Fibroblast of lung (primary cell): ENCODE results near the gene ENC1. TPM values are rescaled to one million over a fixed set of nuclear protein-coding genes. Genes with fewer than 3 reads are reported as not detected.
A peak's percentile ranks its signal among the peaks of the same experiment; 100 is the strongest.

Source experiments
- DNase-seq, 2 donors: peaks; one replicate each; pipeline versions ENCODE4 v3.0.0 to v3.0.0-alpha.2; 2010; ENCODE audit warnings: low read depth in 2 of 2
- H2AFZ ChIP-seq: 2 replicates; pipeline ENCODE4 v1.5.1; 2012; ENCODE audit warnings: low read length, control low read depth, inconsistent platforms
- H3K27ac ChIP-seq: 2 replicates; pipeline ENCODE4 v1.5.1; 2011; ENCODE audit warnings: low read length, control low read depth; ENCODE audit not compliant: insufficient read depth
- H3K27me3 ChIP-seq: 2 replicates; pipeline ENCODE4 v1.5.1; 2011; ENCODE audit warnings: mild to moderate bottlenecking, low read length; ENCODE audit not compliant: control insufficient read depth, insufficient read depth
- H3K36me3 ChIP-seq: 2 replicates; pipeline ENCODE4 v1.5.1; 2011; ENCODE audit warnings: low read length; ENCODE audit not compliant: control insufficient read depth, insufficient read depth
- H3K4me1 ChIP-seq: 2 replicates; pipeline ENCODE4 v1.5.1; 2011; ENCODE audit warnings: low read length; ENCODE audit not compliant: control insufficient read depth, insufficient read depth; ENCODE audit errors: extremely low read depth
- H3K4me2 ChIP-seq: 2 replicates; pipeline ENCODE4 v1.5.1; 2011; ENCODE audit warnings: low read length, control low read depth; ENCODE audit not compliant: insufficient read depth; ENCODE audit errors: extremely low read depth
- H3K4me3 ChIP-seq, 4 experiments: fragments of 200-600 bp in 1 of 4; sonication (generic) in 1 of 4; replicated peaks in 1 of 4; 2 replicates each; pipeline ENCODE4 v1.5.1; 2011 to 2016; ENCODE audit warnings: low read length in 4 of 4, low read depth in 3 of 4, mild to moderate bottlenecking in 3 of 4, control low read depth in 2 of 4, inconsistent platforms in 1 of 4, mixed read lengths in 1 of 4; ENCODE audit not compliant: insufficient read depth in 1 of 4; ENCODE audit errors: control extremely low read depth in 1 of 4
- H3K79me2 ChIP-seq: 2 replicates; pipeline ENCODE4 v1.5.1; 2012; ENCODE audit warnings: mild to moderate bottlenecking, low read length, inconsistent platforms; ENCODE audit not compliant: control insufficient read depth, insufficient read depth
- H3K9ac ChIP-seq: 2 replicates; pipeline ENCODE4 v1.5.1; 2011; ENCODE audit warnings: mild to moderate bottlenecking, low read length, control low read depth; ENCODE audit not compliant: insufficient read depth
- H3K9me3 ChIP-seq: 2 replicates; pipeline ENCODE4 v1.5.1; 2012; ENCODE audit warnings: low read depth, low read length; ENCODE audit not compliant: control insufficient read depth, insufficient read depth
- H4K20me1 ChIP-seq: 2 replicates; pipeline ENCODE4 v1.5.1; 2011; ENCODE audit warnings: low read length; ENCODE audit not compliant: control insufficient read depth, insufficient read depth; ENCODE audit errors: extremely low read depth
- EZH2 ChIP-seq: IDR thresholded peaks from 2 replicates; pipeline ENCODE4 v1.5.1; 2012; ENCODE audit warnings: low read length, control low read depth, mild to moderate bottlenecking; ENCODE audit errors: missing control alignments
- polyA minus RNA-seq: library from RNA; depleted of rRNA, polyadenylated mRNA; stranded (reverse); fragments of >200 nt; gene quantifications from 2 replicates; pipeline ENCODE4 v1.2.3, GENCODE V29; 2011; ENCODE audit warnings: low replicate concordance
- polyA plus RNA-seq, 2 donors: library from polyadenylated mRNA; depleted of rRNA in 1 of 2; stranded (reverse) in 1 of 2; unstranded in 1 of 2; fragments of >200 nt; gene quantifications; 2 replicates each; pipeline ENCODE4 v1.2.1, GENCODE V29; 2011 to 2012; ENCODE audit warnings: missing spikeins in 1 of 2
- total RNA-seq: library from RNA; depleted of rRNA; stranded (reverse); fragments of >200 nt; gene quantifications from 2 replicates; pipeline ENCODE4 v1.2.1, GENCODE V29; 2014
- TF ChIP-seq, protein P1 (sequence below), 2 donors: IDR thresholded peaks in 1 of 2; conservative IDR thresholded peaks in 1 of 2; 1 replicate in 1 of 2; 2 replicates in 1 of 2; pipeline ENCODE4 v1.5.1; 2011 to 2012; ENCODE audit warnings: low read length in 2 of 2, control low read depth in 1 of 2, inconsistent platforms in 1 of 2, low read depth in 1 of 2, mild to moderate bottlenecking in 1 of 2

The ENC1 gene
- total RNA-seq (15.4 and 21.8 TPM in 2 replicates), polyA plus RNA-seq (3.5 and 15.6 TPM in 2 replicates), polyA minus RNA-seq (13.3 and 50.6 TPM in 2 replicates)
- polyA plus RNA-seq (2012), result 3.3 and 14.0 TPM in 2 replicates

GRCh38 chr5:74640450-74640953 is at the start of gene ENC1:
TSS of gene ENC1 (minus strand) at chr5:74640728. CDS start at chr5:74636485, 4,243 bp downstream.
- Histone ChIP-seq H3K27ac (peak within 1 kb of the TSS; percentile 92), H3K9me3 (no peaks in the 10 kb centered on the region), H3K4me3 (peak within 1 kb of the TSS; percentile 80 to 93 (median 86)), H3K9ac (peak within 1 kb of the TSS; percentile 91), H3K4me1 (peaks cover 20% of the 10 kb centered on the region), H4K20me1 (no peaks in the 10 kb centered on the region), H3K79me2 (peaks cover 46% of the 10 kb centered on the region), H3K4me2 (peak within 1 kb of the TSS; percentile 99), H3K36me3 (peaks cover 5% of the 10 kb centered on the region), H2AFZ (peak within 1 kb of the TSS; percentile 81), H3K27me3 (no peaks in the 10 kb centered on the region)
- DNase-seq, result peak; percentile 85 to 92
- TF ChIP-seq EZH2, result no peak
- TF ChIP-seq, protein P1, sequence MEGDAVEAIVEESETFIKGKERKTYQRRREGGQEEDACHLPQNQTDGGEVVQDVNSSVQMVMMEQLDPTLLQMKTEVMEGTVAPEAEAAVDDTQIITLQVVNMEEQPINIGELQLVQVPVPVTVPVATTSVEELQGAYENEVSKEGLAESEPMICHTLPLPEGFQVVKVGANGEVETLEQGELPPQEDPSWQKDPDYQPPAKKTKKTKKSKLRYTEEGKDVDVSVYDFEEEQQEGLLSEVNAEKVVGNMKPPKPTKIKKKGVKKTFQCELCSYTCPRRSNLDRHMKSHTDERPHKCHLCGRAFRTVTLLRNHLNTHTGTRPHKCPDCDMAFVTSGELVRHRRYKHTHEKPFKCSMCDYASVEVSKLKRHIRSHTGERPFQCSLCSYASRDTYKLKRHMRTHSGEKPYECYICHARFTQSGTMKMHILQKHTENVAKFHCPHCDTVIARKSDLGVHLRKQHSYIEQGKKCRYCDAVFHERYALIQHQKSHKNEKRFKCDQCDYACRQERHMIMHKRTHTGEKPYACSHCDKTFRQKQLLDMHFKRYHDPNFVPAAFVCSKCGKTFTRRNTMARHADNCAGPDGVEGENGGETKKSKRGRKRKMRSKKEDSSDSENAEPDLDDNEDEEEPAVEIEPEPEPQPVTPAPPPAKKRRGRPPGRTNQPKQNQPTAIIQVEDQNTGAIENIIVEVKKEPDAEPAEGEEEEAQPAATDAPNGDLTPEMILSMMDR (conservative IDR thresholded peaks at IDR 0.05 in 1 of 2, IDR thresholded peaks at IDR 0.05 in 1 of 2; ENCODE audit: low read depth in 1 of 2, low read length in 2 of 2), result peak; percentile 16 to 37

DNA sequence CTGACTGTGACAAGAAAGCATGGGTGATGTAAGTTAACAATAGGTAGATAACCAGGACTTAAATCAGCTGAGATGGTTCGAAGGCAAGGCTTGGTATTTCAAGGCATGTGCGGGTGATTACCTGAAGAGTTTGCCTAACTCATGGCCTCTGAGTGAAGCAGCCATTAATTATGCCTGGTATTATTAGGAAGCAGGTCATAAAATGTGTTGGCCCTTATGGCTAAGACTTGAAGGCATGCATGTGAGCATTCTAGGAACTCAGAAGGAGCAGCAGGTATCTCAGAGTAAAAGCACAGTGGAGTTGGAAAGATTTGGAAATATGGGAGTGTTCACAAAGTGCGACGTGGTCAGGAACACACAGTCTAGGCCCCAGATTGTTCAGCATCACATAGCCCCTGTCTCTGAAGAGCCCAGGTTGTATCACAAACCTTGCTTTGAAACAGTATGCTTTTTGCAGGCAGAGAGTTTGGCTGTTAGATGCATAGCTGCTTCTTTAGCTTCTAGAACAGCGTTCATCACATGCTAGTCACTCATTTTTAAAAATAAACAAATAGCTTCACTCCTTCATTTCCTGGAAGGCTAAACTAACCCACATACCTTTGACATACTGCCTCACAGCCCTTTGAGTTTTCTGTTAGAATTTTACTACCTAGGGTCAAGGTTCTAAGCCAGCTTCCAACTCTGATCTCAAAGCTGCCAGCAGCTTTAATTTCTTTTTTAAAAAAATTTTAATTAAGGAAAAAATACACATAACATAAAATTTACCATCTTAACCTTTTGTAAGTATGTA is 46.6 kb upstream of the ENC1 start:
- Histone ChIP-seq H3K4me2 (peak overlapping the region; percentile 90), H3K9me3 (no peaks in the 10 kb centered on the region), H3K79me2 (peaks cover 35% of the 10 kb centered on the region), H3K27ac (peak overlapping the region; percentile 88), H3K4me1 (peaks cover 17% of the 10 kb centered on the region), H3K27me3 (no peaks in the 10 kb centered on the region), H4K20me1 (no peaks in the 10 kb centered on the region), H2AFZ (no peak overlapping the region), H3K9ac (no peak overlapping the region), H3K36me3 (peaks cover 2% of the 10 kb centered on the region), H3K4me3 (peak overlapping the region; percentile 29 to 98 (median 95))
- no peak for TF ChIP-seq EZH2
- TF ChIP-seq, protein P1 (conservative IDR thresholded peaks at IDR 0.05 in 1 of 2, IDR thresholded peaks at IDR 0.05 in 1 of 2; ENCODE audit: low read depth in 1 of 2, low read length in 2 of 2), result no peak
- DNase-seq, result peak; percentile 38 to 45

GRCh38 chr5:74685979-74686631 is 45.6 kb upstream of the ENC1 start:
- Histone ChIP-seq H3K9me3 (no peaks in the 10 kb centered on the region), H3K79me2 (peaks cover 35% of the 10 kb centered on the region), H2AFZ (peak overlapping the region; percentile 87), H3K36me3 (peaks cover 2% of the 10 kb centered on the region), H3K9ac (peak overlapping the region; percentile 91), H4K20me1 (no peaks in the 10 kb centered on the region), H3K4me3 (peak overlapping the region; percentile 87 to 98 (median 95)), H3K27me3 (no peaks in the 10 kb centered on the region), H3K4me2 (peak overlapping the region; percentile 90), H3K27ac (peak overlapping the region; percentile 88), H3K4me1 (peaks cover 17% of the 10 kb centered on the region)
- TF ChIP-seq EZH2, result no peak
- TF ChIP-seq, protein P1 (conservative IDR thresholded peaks at IDR 0.05 in 1 of 2, IDR thresholded peaks at IDR 0.05 in 1 of 2; ENCODE audit: low read depth in 1 of 2, low read length in 2 of 2), result no peak
- DNase-seq, result peak; percentile 28 to 69
